HepG2 (cell line): ENCODE measurements around the gene ESAM. TPM values are rescaled to one million over a fixed set of nuclear protein-coding genes. Genes with fewer than 3 reads are reported as not detected.

Experiments
- CC2D1A ChIP-seq: sonication (generic); formaldehyde crosslinking; IDR thresholded peaks from 2 replicates; pipeline ENCODE4 v1.8.1; 2023; ENCODE audit warnings: mild to moderate bottlenecking, missing genetic modification reagents
- CCAR2 ChIP-seq: fragments of 200-400 bp; formaldehyde crosslinking; optimal IDR thresholded peaks from 2 replicates; pipeline ENCODE3; 2018; ENCODE audit warnings: low read depth, mild to moderate bottlenecking, low read length, moderate library complexity
- CCDC6 ChIP-seq: sonication (generic); formaldehyde crosslinking; IDR thresholded peaks from 2 replicates; pipeline ENCODE4 v1.8.1; 2022; ENCODE audit warnings: mild to moderate bottlenecking, missing genetic modification reagents, moderate library complexity
- HINFP ChIP-seq: sonication (generic); formaldehyde crosslinking; IDR thresholded peaks from 2 replicates; pipeline ENCODE4 v1.4.0; 2020; ENCODE audit warnings: low read depth, mild to moderate bottlenecking, missing genetic modification reagents
- MBNL3 ChIP-seq: fragments of 250-450 bp; sonication (Bioruptor Pico); conservative IDR thresholded peaks from 2 replicates; pipeline ENCODE4 v1.8.0; 2022; ENCODE audit warnings: mild to moderate bottlenecking, inconsistent platforms
- MXD4 ChIP-seq: IDR thresholded peaks from 2 replicates; pipeline ENCODE4 v1.6.1; 2016; ENCODE audit warnings: mild to moderate bottlenecking, missing biosample characterization, missing genetic modification reagents
- NR2F2 ChIP-seq: IDR thresholded peaks from 2 replicates; pipeline ENCODE4 v1.6.1; 2012; ENCODE audit warnings: low read depth, inconsistent platforms, borderline replicate concordance
- ONECUT2 ChIP-seq: sonication (generic); formaldehyde crosslinking; IDR thresholded peaks from 2 replicates; pipeline ENCODE4 v1.4.0; 2020; ENCODE audit warnings: missing genetic modification reagents
- POLR2A ChIP-seq, 2 experiments: IDR thresholded peaks; 2 replicates each; pipeline ENCODE4 v1.6.1; 2011; ENCODE audit warnings: low read depth in 2 of 2, low read length in 2 of 2, mild to moderate bottlenecking in 1 of 2, moderate library complexity in 1 of 2; ENCODE audit not compliant: insufficient read depth in 1 of 2
- RFXANK ChIP-seq: IDR thresholded peaks from 2 replicates; pipeline ENCODE4 v1.6.1; 2016
- SMAD1 ChIP-seq: sonication (generic); formaldehyde crosslinking; IDR thresholded peaks from 2 replicates; pipeline ENCODE4 v1.4.0; 2020; ENCODE audit warnings: missing genetic modification reagents, low read depth, mild to moderate bottlenecking, borderline replicate concordance
- SP2 ChIP-seq: sonication (generic); formaldehyde crosslinking; IDR thresholded peaks from 2 replicates; pipeline ENCODE4 v1.5.1; 2020; ENCODE audit warnings: mild to moderate bottlenecking, missing genetic modification reagents
- TFE3 ChIP-seq: IDR thresholded peaks from 2 replicates; pipeline ENCODE4 v1.6.1; 2016
- ZBTB8A ChIP-seq: sonication (generic); formaldehyde crosslinking; IDR thresholded peaks from 2 replicates; pipeline ENCODE4 v1.4.0; 2020; ENCODE audit warnings: mild to moderate bottlenecking, low read depth, missing genetic modification reagents, borderline replicate concordance
- ZNF256 ChIP-seq: sonication (generic); formaldehyde crosslinking; conservative IDR thresholded peaks from 2 replicates; pipeline ENCODE4 v1.4.0; 2020; ENCODE audit warnings: missing genetic modification reagents
- ZNF3 ChIP-seq: IDR thresholded peaks from 2 replicates; pipeline ENCODE4 v1.7.0; 2017; ENCODE audit warnings: inconsistent platforms
- ZNF703 ChIP-seq: sonication (generic); formaldehyde crosslinking; IDR thresholded peaks from 2 replicates; pipeline ENCODE4 v1.5.1; 2020; ENCODE audit warnings: missing genetic modification reagents, mild to moderate bottlenecking, moderate library complexity, borderline replicate concordance
- ZNF710 ChIP-seq: sonication (generic); formaldehyde crosslinking; IDR thresholded peaks from 2 replicates; pipeline ENCODE4 v1.5.0; 2020; ENCODE audit warnings: mild to moderate bottlenecking, missing genetic modification reagents, borderline replicate concordance
- ZNF724P ChIP-seq: sonication (generic); formaldehyde crosslinking; IDR thresholded peaks from 2 replicates; pipeline ENCODE4 v1.8.0; 2022; ENCODE audit warnings: missing genetic modification reagents, borderline replicate concordance
- ZNF737 ChIP-seq: sonication (generic); formaldehyde crosslinking; IDR thresholded peaks from 2 replicates; pipeline ENCODE4 v1.5.0; 2020; ENCODE audit warnings: missing genetic modification reagents, mild to moderate bottlenecking, borderline replicate concordance
- ZNF746 ChIP-seq: sonication (generic); formaldehyde crosslinking; IDR thresholded peaks from 2 replicates; pipeline ENCODE4 v1.8.0; 2022; ENCODE audit warnings: mild to moderate bottlenecking, missing genetic modification reagents
- ZNF772 ChIP-seq: sonication (generic); formaldehyde crosslinking; IDR thresholded peaks from 2 replicates; pipeline ENCODE4 v1.5.0; 2020; ENCODE audit warnings: mild to moderate bottlenecking, missing genetic modification reagents
- ZNF776 ChIP-seq: sonication (generic); formaldehyde crosslinking; IDR thresholded peaks from 2 replicates; pipeline ENCODE4 v1.4.0; 2020; ENCODE audit warnings: mild to moderate bottlenecking, missing genetic modification reagents
- ZNF788 ChIP-seq: sonication (generic); formaldehyde crosslinking; IDR thresholded peaks from 2 replicates; pipeline ENCODE4 v1.5.0; 2020; ENCODE audit warnings: mild to moderate bottlenecking, missing genetic modification reagents, borderline replicate concordance
- ZNF790 ChIP-seq: sonication (generic); formaldehyde crosslinking; IDR thresholded peaks from 2 replicates; pipeline ENCODE4 v1.8.0; 2022; ENCODE audit warnings: missing genetic modification reagents, mild to moderate bottlenecking, borderline replicate concordance
- ZNF850 ChIP-seq: sonication (generic); formaldehyde crosslinking; conservative IDR thresholded peaks from 2 replicates; pipeline ENCODE4 v1.9.0; 2021; ENCODE audit warnings: mild to moderate bottlenecking, missing genetic modification reagents
- ZSCAN30 ChIP-seq: sonication (generic); formaldehyde crosslinking; IDR thresholded peaks from 2 replicates; pipeline ENCODE4 v1.5.0; 2020; ENCODE audit warnings: mild to moderate bottlenecking, missing genetic modification reagents
- polyA plus RNA-seq, 8 experiments: library from polyadenylated mRNA; depleted of rRNA in 3 of 8; stranded (reverse) in 7 of 8; unstranded in 1 of 8; fragments of >200 nt; fragmentation: Illumina TruSeq in 4 of 8; extraction: Trizol in 4 of 8; gene quantifications; 2 replicates each; pipeline versions ENCODE4 v1.2.1 to v1.2.3, GENCODE V29; 2011 to 2016; ENCODE audit warnings: low read depth in 4 of 8, missing spikeins in 1 of 8, mixed read lengths in 1 of 8; ENCODE audit not compliant: insufficient read depth in 1 of 8
- total RNA-seq, 5 experiments: library from RNA; depleted of rRNA; stranded (reverse); fragments of >200 nt; fragmentation: Illumina TruSeq; extraction: Trizol; gene quantifications; 2 replicates each; pipeline ENCODE4 v1.2.3, GENCODE V29; 2016; ENCODE audit warnings: low read depth in 1 of 5

Gene ESAM
- total and polyA plus RNA-seq, 2 of the 13 experiments (the other 11 are each of a cell fraction or from before 2014, with no cell fraction given) = 1.2 to 6.8 TPM

GRCh38 chr11:124758355-124759265, 3.5 kb downstream of the ESAM start (continued):
- TF ChIP-seq RFXANK (CRISPR knock-in tag) (no peak), ZNF850 (CRISPR knock-in tag) (no peak), ZNF724P (no peak), POLR2A (IDR thresholded peaks at IDR 0.05; ENCODE audit: insufficient read depth in 1 of 2, low read depth in 2 of 2, low read length in 2 of 2) (0 out of 4 replicates have a peak, but pooled peaks of 1 of the 2 experiments have one; percentile 25), CCAR2 (no peak), ZNF3 (CRISPR knock-in tag) (no peak), TFE3 (CRISPR knock-in tag) (no peak), ZNF772 (CRISPR knock-in tag) (no peak), ZNF788 (peak; percentile 51; the same call in 1 of the 2 replicates), HINFP (0 out of 2 replicates have a peak, but pooled peaks have one; percentile 63), SMAD1 (CRISPR knock-in tag) (no peak), NR2F2 (no peak), ZBTB8A (CRISPR knock-in tag) (no peak), ZNF746 (CRISPR knock-in tag) (no peak), MXD4 (CRISPR knock-in tag) (no peak), ZNF703 (CRISPR knock-in tag) (no peak), ZNF710 (CRISPR knock-in tag) (no peak), ZNF776 (no peak), ZNF790 (no peak), ZNF256 (no peak), CCDC6 (CRISPR knock-in tag) (no peak), CC2D1A (CRISPR knock-in tag) (no peak), MBNL3 (CRISPR knock-in tag) (no peak), ZSCAN30 (CRISPR knock-in tag) (no peak), SP2 (CRISPR knock-in tag) (no peak), ONECUT2 (CRISPR knock-in tag) (no peak), ZNF737 (CRISPR knock-in tag) (no peak)
